GM12892 (cell line): ENCODE results near the gene AIF1.

Experiments used
- DNase-seq: peaks from one replicate; pipeline ENCODE4 v3.0.0; 2011; ENCODE audit not compliant: insufficient read length
- FAIRE-seq: peaks from 2 replicates; lab custom pipeline; 2011; peaks lifted over from hg19 to GRCh38; lab: Jason Lieb, UNC
- POLR2A ChIP-seq: IDR thresholded peaks from 2 replicates; pipeline ENCODE4 v1.6.1; 2011; ENCODE audit warnings: low read depth, low read length, control low read depth
- POLR2AphosphoS5 ChIP-seq: IDR thresholded peaks from 2 replicates; pipeline ENCODE4 v1.6.1; 2011; ENCODE audit warnings: low read depth, low read length, control low read depth
- TAF1 ChIP-seq: IDR thresholded peaks from 2 replicates; pipeline ENCODE4 v1.6.1; 2011; ENCODE audit warnings: low read depth, mild to moderate bottlenecking, control low read depth, low read length, borderline replicate concordance

AIF1 gene

DNA sequence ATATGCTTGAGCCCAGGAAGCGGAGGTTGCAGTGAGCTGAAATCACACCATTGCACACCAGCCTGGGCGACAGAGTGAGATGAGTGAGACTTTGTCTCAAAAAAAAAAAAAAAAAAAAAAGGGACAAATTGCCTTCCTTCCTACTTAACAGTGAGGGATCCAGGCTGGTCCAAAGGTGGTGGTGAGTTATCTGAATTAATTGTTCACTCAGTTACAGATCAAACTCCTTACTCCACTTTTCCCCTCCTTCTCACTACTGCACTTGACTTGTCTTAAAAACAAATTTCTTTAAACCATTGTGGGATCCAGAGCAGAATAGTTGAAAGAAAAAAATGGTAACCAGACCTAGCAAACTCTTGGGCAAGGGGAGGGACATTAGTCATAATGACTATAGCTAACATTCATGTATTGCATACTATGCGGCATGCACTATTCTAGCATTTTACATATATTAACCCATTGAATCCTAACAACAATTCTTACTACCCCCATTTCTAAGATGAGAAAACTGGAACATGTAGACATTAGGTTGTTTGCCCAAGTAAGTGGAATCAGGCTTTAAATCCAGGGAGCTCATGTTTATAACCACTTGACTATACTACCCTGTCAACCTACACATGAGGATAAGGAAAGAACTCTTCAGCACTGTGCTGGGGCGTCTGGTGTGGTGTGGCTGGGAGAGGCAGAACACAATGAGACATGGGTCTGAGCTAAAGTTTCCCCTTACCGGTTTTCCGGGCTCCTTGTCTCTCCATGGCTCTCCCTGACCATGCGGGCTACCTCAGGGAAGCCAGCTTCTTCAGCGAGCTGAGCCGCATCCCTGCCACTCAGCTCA is 48.3 kb downstream of the AIF1 start:
- DNase-seq, result no peak
- TF ChIP-seq POLR2A, result no peak
- no peak for TF ChIP-seq POLR2AphosphoS5
- no peak for TF ChIP-seq TAF1
- no peak for FAIRE-seq

DNA sequence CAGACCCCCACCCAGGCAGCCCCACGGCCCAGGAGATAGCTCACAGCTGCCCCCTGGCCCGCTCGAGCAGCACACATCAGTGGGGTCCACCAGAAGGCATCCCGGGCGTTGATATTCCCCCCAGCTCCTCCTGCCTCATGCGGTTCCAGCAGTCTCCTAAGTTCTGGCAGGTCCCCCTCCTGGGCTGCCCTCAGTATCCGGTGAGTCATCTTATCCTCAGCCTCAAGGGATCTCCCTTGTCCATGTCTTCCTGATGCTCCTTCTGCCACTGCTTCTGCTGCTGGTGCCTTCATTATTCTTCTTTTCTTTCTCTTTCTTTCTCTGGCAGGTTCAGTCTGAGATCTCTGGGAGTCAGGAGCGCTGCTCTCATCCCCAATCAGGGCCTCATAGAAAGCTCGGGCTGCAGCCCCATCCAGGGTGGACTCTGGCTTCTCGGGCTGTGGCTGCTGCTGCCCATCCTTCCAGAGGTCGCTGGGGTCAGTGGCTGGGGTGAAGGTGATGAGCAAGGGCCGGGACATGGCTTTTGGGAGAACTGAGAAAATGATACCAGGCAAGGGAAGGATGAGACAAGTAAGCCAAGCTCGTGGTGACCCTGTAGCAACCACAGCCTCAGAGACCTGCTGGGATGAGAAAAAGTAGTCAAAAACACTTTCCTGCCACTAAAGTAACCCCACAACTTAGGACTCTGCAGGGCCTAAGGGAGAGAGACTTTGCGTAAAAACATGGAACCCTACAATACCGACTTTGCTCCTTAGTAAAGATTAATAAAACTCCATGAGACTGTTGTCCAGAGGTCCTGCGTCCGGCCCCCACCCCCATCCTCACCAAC is 49.1 kb downstream of the AIF1 start:
- TF ChIP-seq POLR2A (no peak), POLR2AphosphoS5 (no peak)
- no peak for FAIRE-seq
- no peak for DNase-seq

DNA sequence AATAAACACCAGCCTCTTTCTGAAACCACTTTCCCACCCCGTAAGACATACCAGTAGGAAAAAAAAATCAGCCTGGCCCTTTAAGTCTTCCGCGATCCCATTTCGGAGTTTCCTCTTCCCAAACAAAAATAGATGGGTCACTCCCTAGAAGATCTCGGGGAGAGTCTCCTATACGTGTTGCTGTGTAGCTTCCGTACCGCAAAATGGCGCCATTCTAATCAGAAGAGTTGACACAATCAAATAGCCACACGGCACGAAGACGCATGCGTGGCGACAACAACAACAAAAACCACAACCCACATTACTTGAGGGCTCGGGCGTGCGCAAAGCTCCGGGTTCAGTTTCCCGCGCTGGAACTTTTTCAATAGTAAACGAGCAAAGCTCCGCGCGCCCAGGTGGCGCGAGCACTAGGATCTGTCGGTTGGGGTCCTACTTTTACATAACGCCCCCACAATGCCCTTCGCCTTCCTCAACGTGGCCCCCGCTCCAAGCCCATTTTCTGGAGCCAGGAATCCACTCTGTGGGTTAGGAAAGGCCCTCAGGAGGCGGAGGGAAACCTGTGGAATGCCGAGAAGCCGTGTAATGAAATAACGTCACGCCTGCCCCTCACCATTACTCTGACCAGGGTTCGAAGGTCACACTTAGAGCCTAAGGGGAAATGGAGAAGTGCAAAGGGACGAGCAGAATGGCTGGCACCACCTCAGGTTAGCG is 49.9 kb downstream of the AIF1 start, which contains the start of gene GPANK1:
GPANK1 (minus strand) TSS at position 208 of the 711 bp plus-strand sequence. CDS start 519 bp downstream, outside the sequence.
- DNase-seq (peak; percentile 64), FAIRE-seq (peak; percentile 74)
- TF ChIP-seq POLR2AphosphoS5 (peak; percentile 91), POLR2A (no peak), TAF1 (no peak; the same call in 1 of the 2 replicates)

DNA sequence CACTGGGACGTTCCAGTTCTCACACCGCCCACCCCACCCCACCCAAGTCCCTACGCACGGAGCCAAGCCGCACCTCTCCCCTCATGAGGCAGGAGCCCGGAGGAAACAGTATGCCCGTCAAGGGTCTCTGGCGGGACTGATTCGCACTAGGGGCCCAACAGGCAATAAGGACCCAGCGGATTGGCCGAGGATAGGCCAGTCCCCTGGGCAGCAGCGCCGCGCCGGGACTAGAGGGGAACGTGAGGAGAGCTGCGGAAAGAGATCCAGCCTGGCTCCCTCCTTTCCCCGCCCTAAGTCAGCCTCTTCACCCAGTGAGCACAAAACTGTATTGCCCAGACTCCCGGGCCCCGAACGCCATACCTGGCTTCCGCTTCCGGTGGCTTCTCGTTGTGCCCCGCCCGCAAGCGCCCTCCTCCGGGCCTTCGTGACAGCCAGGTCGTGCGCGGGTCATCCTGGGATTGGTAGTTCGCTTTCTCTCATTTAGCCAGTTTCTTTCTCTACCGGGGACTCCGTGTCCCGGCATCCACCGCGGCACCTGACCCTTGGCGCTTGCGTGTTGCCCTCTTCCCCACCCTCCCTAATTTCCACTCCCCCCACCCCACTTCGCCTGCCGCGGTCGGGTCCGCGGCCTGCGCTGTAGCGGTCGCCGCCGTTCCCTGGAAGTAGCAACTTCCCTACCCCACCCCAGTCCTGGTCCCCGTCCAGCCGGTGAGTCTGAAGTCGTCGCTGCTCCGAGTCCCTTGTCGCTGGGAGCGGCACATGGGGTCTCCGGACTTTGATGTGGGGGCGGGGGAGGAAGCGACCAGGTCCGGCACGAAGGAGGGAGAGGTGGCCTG is 50.7 kb downstream of the AIF1 start, which contains the start of gene CSNK2B:
CSNK2B (plus strand) TSS at position 580 of the 836 bp plus-strand sequence. CDS start 752 bp downstream, outside the sequence.
- DNase-seq (peak; percentile 97), FAIRE-seq (peak; percentile 82)
- peak; percentile 97 for TF ChIP-seq POLR2AphosphoS5
- TF ChIP-seq TAF1, result peak; percentile 85
- peak; percentile 97 for TF ChIP-seq POLR2A

DNA sequence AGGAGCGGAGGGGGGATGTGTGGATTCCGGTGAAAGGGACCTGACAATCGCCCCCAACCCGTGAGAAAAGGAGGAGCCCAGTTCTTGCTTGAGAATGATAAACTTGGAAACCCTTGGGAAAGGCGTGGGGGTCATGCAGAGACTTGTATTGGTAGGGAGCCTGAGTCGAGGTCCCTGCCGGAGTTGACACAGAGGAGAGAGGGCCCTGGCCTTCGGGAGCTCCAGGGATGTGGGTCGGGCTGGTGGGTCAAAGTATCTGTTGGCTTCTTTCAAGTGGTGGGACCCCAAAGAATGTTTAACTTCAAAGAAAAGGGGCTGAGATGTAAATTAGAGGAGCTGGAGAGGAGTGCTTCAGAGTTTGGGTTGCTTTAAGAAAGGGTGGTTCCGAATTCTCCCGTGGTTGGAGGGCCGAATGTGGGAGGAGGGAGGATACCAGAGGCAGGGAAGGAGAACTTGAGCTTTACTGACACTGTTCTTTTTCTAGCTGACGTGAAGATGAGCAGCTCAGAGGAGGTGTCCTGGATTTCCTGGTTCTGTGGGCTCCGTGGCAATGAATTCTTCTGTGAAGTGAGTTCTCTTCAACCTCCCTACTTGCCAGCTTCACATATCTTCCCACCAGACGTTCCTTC is 51.4 kb downstream of the AIF1 start:
- FAIRE-seq, result no peak
- DNase-seq, result no peak
- TF ChIP-seq POLR2A, result no peak
- no peak for TF ChIP-seq TAF1
- TF ChIP-seq POLR2AphosphoS5, result no peak
